K562 (cell line): Measurements from ENCODE around the gene STARD8. TPM values are rescaled to one million over a fixed set of nuclear protein-coding genes. Genes with fewer than 3 reads are reported as not detected.

Experiments
- HMGN3 ChIP-seq: IDR thresholded peaks from 2 replicates; pipeline ENCODE4 v1.6.1; 2011; ENCODE audit warnings: borderline replicate concordance, low read depth, mild to moderate bottlenecking, mixed read lengths, low read length; ENCODE audit not compliant: insufficient read length; ENCODE audit errors: extremely low read depth
- HNRNPLL ChIP-seq: fragments of 200-400 bp; formaldehyde crosslinking; IDR thresholded peaks from 2 replicates; pipeline ENCODE4 v1.6.1; 2017; ENCODE audit warnings: low read length, low read depth, mild to moderate bottlenecking; ENCODE audit not compliant: poor library complexity, severe bottlenecking
- PHF8 ChIP-seq: fragments of 200-600 bp; sonication (generic); IDR thresholded peaks from 2 replicates; pipeline ENCODE4 v1.6.1; 2012; ENCODE audit warnings: mixed run types, mild to moderate bottlenecking, inconsistent platforms, low read length, moderate library complexity, borderline replicate concordance
- POLR2AphosphoS5 ChIP-seq: IDR thresholded peaks from 2 replicates; pipeline ENCODE4 v1.6.1; 2011; ENCODE audit warnings: mild to moderate bottlenecking, low read depth, low read length, moderate library complexity; ENCODE audit not compliant: control insufficient read depth, insufficient read depth
- TARDBP ChIP-seq: fragments of 450-650 bp; IDR thresholded peaks from 2 replicates; pipeline ENCODE4 v1.6.1; 2016
- THAP12 ChIP-seq: fragments of 250-450 bp; sonication (Bioruptor Pico); IDR thresholded peaks from 2 replicates; pipeline ENCODE4 v1.9.0; 2021; ENCODE audit warnings: mild to moderate bottlenecking, inconsistent platforms
- THRAP3 ChIP-seq: fragments of 450-650 bp; IDR thresholded peaks from 2 replicates; pipeline ENCODE4 v1.6.1; 2016; ENCODE audit warnings: mild to moderate bottlenecking, inconsistent platforms, borderline replicate concordance
- TRIM25 ChIP-seq: fragments of 450-650 bp; IDR thresholded peaks from 2 replicates; pipeline ENCODE4 v1.7.0; 2016; ENCODE audit warnings: borderline replicate concordance
- TSHZ1 ChIP-seq: fragments of 250-450 bp; sonication (Bioruptor Pico); IDR thresholded peaks from 2 replicates; pipeline ENCODE4 v1.4.0; 2020; ENCODE audit warnings: mild to moderate bottlenecking, moderate library complexity
- USF2 ChIP-seq: sonication (generic); formaldehyde crosslinking; IDR thresholded peaks from 2 replicates; pipeline ENCODE4 v1.5.0; 2020; ENCODE audit warnings: missing genetic modification reagents
- ZNF23 ChIP-seq: fragments of 250-450 bp; sonication (Bioruptor Pico); IDR thresholded peaks from 2 replicates; pipeline ENCODE4 v1.4.0; 2020; ENCODE audit warnings: mild to moderate bottlenecking
- ZNF398 ChIP-seq: fragments of 250-450 bp; sonication (Bioruptor Pico); IDR thresholded peaks from 2 replicates; pipeline ENCODE4 v1.8.0; 2021; ENCODE audit warnings: moderate library complexity, mild to moderate bottlenecking, inconsistent platforms
- polyA plus RNA-seq, 8 experiments: library from polyadenylated mRNA; depleted of rRNA in 4 of 8; stranded (reverse) in 5 of 8; unstranded in 3 of 8; fragments of >200 nt; fragmentation: Nextera tagmentation in 2 of 8; fragmentation: Illumina TruSeq in 1 of 8; extraction: Ambion mirVana in 2 of 8; extraction: Trizol in 1 of 8; gene quantifications; 2 replicates each; pipeline versions ENCODE4 v1.2.1 to v1.2.3, GENCODE V29; 2011 to 2014; ENCODE audit warnings: inconsistent platforms in 1 of 8, missing spikeins in 1 of 8
- total RNA-seq, 7 experiments: library from RNA; depleted of rRNA in 6 of 7; stranded (reverse); fragments of >200 nt in 6 of 7; fragmentation: Illumina TruSeq in 2 of 7; extraction: Trizol in 2 of 7; gene quantifications; 2 replicates each; pipeline versions ENCODE4 v1.2.1 to v1.2.3, GENCODE V29; 2011 to 2021; ENCODE audit warnings: low replicate concordance in 1 of 7

Gene STARD8
- total and polyA plus RNA-seq, 9 of the 15 experiments (the other 6 are each of a cell fraction or from before 2014, with no cell fraction given), result 1.6 to 35.0 (median 15.9) TPM

GRCh38 chrX:68763481-68763880, 116.0 kb downstream of the STARD8 start (continued):
- no peak for TF ChIP-seq THAP12
- TF ChIP-seq ZNF23 (CRISPR knock-in tag), result no peak
- TF ChIP-seq PHF8, result no peak
- no peak for TF ChIP-seq TSHZ1 (CRISPR knock-in tag)
- TF ChIP-seq POLR2AphosphoS5, result no peak
- no peak for TF ChIP-seq TRIM25
- TF ChIP-seq TARDBP, result no peak
- TF ChIP-seq ZNF398 (CRISPR knock-in tag), result no peak
- no peak for TF ChIP-seq USF2
- TF ChIP-seq THRAP3, result no peak
- no peak for TF ChIP-seq HNRNPLL
- no peak for TF ChIP-seq HMGN3
- TF ChIP-seq, all 486 proteins: peak for 0
